SK-N-SH (cell line): ENCODE measurements around the gene ACOT7.

Source experiments
- CHD2 ChIP-seq: fragments of 150-350 bp; IDR thresholded peaks from 2 replicates; pipeline ENCODE4 v1.6.1; 2018; ENCODE audit warnings: low read length; ENCODE audit not compliant: partially characterized antibody
- EP300 ChIP-seq, 2 experiments: IDR thresholded peaks; 2 replicates each; pipeline versions ENCODE4 v1.4.0 to v1.6.1; 2012; ENCODE audit warnings: borderline replicate concordance in 1 of 2, low read depth in 1 of 2, low read length in 1 of 2
- JUND ChIP-seq: IDR thresholded peaks from 2 replicates; pipeline ENCODE4 v1.4.0; 2012
- MXI1 ChIP-seq: IDR thresholded peaks from 2 replicates; pipeline ENCODE4 v1.6.1; 2012; ENCODE audit warnings: mild to moderate bottlenecking, low read depth, low read length, improper control_type of control experiment
- NRF1 ChIP-seq: IDR thresholded peaks from 2 replicates; pipeline ENCODE4 v1.6.1; 2012; ENCODE audit warnings: low read depth, mild to moderate bottlenecking, low read length
- POLR2AphosphoS5 ChIP-seq: IDR thresholded peaks from 2 replicates; pipeline ENCODE4 v1.6.1; 2012; ENCODE audit warnings: low read depth, low read length
- RAD21 ChIP-seq: IDR thresholded peaks from 2 replicates; pipeline ENCODE4 v1.6.1; 2012; ENCODE audit warnings: mild to moderate bottlenecking, low read length
- TCF12 ChIP-seq: IDR thresholded peaks from 2 replicates; pipeline ENCODE4 v1.4.0; 2012
- TEAD4 ChIP-seq: IDR thresholded peaks from 2 replicates; pipeline ENCODE4 v1.4.0; 2012; ENCODE audit warnings: mild to moderate bottlenecking, borderline replicate concordance; ENCODE audit not compliant: insufficient read depth
- TF ChIP-seq, protein P1 (sequence below): fragments of 200-600 bp; sonication (generic); IDR thresholded peaks from 2 replicates; pipeline ENCODE4 v1.6.1; 2017; ENCODE audit warnings: antibody characterized with exemption, mild to moderate bottlenecking, moderate library complexity
- TF ChIP-seq, protein P2 (sequence below): IDR thresholded peaks from 2 replicates; pipeline ENCODE4 v1.6.1; 2012; ENCODE audit warnings: mild to moderate bottlenecking, low read depth, low read length, moderate library complexity
- TF ChIP-seq, protein P3 (sequence below): fragments of 150-350 bp; IDR thresholded peaks from 2 replicates; pipeline ENCODE4 v1.6.1; 2017; ENCODE audit warnings: antibody characterized with exemption, low read length, low read depth, borderline replicate concordance
- TF ChIP-seq, protein P4 (sequence below): IDR thresholded peaks from 2 replicates; pipeline ENCODE4 v1.4.0; 2012; ENCODE audit warnings: low read depth

DNA sequence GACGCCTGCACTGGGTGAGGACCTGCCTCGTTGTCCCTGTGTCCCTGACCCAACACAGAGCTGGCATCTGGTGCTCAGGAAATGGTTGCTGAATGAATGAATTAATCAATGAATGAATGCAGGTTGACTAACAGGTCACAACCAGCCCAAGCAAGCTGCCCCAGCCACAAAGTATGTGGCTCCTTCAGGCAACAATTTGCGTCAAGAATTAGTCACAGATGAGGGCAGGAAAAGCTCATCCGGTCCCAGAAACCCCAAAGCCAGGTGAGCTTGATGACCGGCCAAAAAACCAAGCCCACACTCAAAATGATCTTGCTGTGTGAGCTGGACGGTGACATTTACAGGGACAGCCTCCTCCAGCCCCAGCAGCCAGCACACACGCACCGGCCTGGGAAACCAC is 92.0 kb downstream of the ACOT7 start:
- TF ChIP-seq RAD21 (no peak), EP300 (IDR thresholded peaks at IDR 0.05; ENCODE audit: borderline replicate concordance in 1 of 2, low read depth in 1 of 2, low read length in 1 of 2) (no peak), POLR2AphosphoS5 (no peak), CHD2 (no peak), MXI1 (no peak), TCF12 (no peak), JUND (no peak), NRF1 (no peak), TEAD4 (no peak)
- TF ChIP-seq, protein P1, sequence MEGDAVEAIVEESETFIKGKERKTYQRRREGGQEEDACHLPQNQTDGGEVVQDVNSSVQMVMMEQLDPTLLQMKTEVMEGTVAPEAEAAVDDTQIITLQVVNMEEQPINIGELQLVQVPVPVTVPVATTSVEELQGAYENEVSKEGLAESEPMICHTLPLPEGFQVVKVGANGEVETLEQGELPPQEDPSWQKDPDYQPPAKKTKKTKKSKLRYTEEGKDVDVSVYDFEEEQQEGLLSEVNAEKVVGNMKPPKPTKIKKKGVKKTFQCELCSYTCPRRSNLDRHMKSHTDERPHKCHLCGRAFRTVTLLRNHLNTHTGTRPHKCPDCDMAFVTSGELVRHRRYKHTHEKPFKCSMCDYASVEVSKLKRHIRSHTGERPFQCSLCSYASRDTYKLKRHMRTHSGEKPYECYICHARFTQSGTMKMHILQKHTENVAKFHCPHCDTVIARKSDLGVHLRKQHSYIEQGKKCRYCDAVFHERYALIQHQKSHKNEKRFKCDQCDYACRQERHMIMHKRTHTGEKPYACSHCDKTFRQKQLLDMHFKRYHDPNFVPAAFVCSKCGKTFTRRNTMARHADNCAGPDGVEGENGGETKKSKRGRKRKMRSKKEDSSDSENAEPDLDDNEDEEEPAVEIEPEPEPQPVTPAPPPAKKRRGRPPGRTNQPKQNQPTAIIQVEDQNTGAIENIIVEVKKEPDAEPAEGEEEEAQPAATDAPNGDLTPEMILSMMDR, result no peak
- TF ChIP-seq, protein P2, sequence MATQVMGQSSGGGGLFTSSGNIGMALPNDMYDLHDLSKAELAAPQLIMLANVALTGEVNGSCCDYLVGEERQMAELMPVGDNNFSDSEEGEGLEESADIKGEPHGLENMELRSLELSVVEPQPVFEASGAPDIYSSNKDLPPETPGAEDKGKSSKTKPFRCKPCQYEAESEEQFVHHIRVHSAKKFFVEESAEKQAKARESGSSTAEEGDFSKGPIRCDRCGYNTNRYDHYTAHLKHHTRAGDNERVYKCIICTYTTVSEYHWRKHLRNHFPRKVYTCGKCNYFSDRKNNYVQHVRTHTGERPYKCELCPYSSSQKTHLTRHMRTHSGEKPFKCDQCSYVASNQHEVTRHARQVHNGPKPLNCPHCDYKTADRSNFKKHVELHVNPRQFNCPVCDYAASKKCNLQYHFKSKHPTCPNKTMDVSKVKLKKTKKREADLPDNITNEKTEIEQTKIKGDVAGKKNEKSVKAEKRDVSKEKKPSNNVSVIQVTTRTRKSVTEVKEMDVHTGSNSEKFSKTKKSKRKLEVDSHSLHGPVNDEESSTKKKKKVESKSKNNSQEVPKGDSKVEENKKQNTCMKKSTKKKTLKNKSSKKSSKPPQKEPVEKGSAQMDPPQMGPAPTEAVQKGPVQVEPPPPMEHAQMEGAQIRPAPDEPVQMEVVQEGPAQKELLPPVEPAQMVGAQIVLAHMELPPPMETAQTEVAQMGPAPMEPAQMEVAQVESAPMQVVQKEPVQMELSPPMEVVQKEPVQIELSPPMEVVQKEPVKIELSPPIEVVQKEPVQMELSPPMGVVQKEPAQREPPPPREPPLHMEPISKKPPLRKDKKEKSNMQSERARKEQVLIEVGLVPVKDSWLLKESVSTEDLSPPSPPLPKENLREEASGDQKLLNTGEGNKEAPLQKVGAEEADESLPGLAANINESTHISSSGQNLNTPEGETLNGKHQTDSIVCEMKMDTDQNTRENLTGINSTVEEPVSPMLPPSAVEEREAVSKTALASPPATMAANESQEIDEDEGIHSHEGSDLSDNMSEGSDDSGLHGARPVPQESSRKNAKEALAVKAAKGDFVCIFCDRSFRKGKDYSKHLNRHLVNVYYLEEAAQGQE, result no peak
- TF ChIP-seq, protein P3, sequence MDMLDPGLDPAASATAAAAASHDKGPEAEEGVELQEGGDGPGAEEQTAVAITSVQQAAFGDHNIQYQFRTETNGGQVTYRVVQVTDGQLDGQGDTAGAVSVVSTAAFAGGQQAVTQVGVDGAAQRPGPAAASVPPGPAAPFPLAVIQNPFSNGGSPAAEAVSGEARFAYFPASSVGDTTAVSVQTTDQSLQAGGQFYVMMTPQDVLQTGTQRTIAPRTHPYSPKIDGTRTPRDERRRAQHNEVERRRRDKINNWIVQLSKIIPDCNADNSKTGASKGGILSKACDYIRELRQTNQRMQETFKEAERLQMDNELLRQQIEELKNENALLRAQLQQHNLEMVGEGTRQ, result no peak
- TF ChIP-seq, protein P4, sequence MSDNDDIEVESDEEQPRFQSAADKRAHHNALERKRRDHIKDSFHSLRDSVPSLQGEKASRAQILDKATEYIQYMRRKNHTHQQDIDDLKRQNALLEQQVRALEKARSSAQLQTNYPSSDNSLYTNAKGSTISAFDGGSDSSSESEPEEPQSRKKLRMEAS, result no peak
